Stimulated activated CD4-positive, alpha-beta T cell treated with anti-CD3 and anti-CD28 coated beads, Interleukin-15, amount 100 ng/mL, for 24 hours (primary cell): ENCODE results near the gene ITSN1.

Experiments
- DNase-seq: peaks from one replicate; pipeline ENCODE4 v3.0.0-alpha.2; 2020

The ITSN1 gene

DNA sequence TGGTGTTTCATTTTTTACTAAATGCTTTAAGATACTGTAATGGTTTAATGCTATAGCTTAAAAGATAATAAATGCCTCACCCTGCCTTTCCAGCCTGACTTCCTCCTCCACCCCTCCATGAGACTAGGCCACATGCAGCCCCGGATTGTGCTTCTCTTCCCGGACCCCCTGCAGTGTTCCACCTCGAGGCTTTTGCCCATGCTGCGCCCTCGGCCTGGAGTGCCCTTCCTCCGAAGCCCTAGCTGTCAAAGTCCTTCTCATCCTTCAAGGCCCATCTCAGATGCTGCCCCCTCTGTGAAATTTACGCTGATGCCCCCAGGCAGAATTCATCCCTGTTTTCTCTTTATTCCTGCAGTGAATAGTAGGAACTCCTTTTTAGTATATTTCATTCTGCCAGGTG lies 174.8 kb downstream of the ITSN1 start:
- DNase-seq: no peak

DNA sequence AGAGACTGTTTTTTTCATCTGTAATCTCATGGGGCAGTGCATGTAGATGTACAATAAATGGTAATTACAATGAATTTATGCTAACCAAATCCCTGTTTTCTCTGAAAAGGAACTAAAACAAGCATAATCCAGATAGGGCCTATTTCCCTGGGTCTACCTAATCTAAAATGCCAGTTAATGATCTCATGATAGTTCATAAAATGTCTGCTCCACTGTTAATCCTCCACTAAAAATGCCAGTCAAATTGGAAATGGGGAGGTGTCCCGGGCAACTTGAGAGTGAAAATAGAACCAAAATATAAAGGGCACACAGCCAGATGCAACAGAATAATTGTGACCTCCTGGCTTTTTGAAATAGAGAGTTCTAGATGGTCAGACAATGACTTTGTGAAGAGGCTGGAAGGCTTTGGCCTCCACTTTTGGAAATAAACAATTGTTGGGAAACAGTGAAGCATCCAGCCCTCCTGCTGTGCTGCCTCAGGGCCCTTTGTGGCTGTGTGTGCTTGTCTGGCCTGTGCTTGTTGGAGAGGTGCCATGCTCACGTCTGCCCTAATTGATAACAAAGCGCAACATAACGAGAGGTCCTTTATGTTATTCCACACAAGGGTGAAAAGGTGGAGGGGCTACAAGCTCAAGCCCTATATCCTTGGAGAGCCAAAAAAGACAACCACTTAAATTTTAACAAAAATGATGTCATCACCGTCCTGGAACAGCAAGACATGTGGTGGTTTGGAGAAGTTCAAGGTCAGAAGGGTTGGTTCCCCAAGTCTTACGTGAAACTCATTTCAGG lies 175.6 kb downstream of the ITSN1 start:
- DNase-seq: no peak

DNA sequence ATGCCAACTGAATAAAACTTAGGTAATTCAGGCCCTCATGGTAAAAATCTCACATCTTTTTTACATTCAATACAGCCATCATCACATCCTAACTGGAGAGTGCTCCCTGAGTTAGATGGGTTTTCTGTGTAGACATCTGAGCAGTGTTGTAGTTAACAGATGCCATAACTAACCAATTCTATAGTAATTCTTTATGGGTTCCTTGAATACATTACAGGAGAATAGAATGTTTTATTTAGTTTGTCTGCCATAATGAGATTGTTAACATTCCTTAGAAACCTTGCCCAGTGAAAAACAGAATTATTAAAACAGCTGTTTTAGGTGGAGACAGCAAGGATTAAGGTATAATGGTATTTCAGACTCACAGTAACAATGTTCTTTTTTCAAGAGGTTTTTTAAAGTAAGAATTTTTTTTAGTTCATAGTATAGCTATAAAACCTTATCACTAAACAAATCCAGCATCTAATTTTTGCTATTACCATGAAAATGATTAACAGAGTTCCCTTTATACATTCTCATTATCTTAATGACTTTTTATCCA lies 178.0 kb downstream of the ITSN1 start:
- no peak for DNase-seq

DNA sequence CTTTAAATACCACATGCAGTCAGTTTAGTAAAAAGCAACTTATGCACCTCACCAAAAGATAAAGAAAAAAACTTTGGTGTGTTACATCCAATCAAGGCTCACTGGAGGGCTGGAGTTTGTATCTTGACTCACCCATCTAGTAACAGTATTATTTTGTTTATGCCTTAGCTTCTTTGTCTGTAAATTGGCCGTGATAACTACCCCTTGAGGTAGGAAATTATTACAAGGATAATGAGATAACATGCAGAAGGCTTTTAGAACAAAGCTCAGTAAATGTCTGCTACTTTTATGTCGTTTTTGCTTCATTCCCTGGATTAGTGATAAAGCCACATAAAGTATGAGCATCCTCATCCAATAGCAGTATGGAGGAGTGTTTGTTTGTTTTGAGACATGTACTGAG lies 178.5 kb downstream of the ITSN1 start:
- DNase-seq: no peak

DNA sequence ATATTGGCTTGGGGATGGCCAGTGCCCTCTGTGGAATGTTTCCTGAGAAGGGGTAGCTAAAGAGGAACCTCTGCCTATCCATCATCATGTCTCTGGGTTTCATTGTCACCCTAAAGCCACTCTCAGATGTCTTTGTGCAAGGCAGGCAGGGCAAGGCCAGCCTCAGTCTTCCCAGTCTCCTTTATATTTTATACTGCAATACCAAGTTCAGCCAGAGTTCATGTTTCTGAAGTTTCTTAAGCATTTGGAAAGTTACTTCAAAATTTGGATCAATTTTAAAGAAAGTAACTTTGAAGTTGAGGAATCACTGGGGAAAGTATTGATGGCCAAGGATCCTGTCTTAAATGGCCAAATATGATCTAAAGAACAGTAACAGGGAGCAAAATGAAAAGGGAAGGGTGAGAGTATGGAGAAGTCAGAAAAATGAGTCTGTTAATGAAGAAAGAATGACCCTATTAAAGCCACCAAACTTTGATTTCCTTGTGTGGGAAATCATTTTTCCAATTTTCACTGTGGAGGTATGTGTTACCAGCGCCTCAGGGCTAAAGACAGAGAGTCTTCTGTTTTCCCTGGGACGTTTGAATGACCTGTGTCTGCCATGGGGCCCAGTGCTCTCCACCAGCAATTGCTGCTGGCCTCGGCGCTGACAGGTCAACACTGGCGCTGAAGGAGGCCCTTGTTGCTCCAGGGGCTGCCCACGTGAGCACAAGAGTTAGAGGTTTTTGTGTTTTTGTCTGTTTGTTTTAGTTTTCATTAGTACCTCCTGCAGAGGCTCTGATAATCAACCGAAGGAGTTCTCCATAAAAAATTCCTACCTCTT lies 179.4 kb downstream of the ITSN1 start:
- no peak for DNase-seq

DNA sequence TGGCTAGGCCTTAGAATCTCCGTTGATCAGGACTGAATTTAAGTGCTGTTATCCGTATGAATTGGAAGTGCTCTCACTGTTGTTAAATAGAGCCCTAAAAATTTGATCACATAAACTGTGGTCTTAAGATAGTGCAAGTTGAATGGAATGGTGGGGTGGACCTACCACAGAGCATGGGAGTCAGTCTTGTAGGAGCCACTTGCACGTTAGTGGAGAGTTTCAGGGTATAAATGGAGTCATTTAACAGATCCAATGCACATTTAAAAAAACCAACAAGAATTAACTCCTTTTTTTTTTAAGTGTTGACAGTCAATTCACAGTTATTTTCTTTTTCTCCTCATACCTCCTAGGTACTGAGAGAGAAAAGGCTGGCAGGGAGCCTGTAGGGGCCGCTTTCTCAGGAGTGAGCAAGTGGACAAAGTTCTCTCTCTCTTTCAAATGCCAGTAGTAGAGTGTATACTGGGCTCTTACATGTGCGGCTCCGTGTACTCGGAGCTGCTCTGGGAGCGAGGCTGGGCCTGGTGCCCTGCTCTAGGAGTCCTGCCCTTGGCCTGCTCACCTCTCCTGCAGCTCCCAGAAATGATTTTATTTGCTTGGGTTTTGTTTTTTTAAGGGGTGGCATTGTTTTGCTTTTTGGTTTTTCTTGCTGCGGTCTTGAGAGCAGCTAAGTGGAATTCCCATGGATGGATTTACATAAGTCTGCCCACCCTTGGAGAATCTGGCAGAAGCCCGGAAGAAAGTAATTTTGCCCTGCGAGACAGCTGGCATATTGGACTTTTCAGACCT lies 182.0 kb downstream of the ITSN1 start:
- DNase-seq: no peak

DNA sequence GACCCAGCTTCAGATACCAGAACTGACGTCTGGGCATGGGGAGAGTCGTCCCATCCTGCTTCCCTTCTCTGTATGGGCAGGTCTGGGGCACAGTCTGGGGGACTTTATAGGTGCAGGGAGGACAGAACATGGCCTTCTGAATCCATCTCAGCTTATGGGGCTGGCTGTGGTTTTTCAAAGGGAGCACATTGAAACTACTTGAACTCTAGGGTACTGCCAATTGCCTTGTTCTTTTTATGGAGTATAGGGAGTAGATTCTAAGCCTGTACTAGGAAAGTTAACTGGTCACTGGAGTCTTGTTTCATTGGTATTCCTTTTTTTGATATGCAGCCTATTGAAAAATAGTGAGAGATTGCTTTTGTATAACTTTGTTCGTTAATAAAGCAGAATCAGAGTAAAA lies 183.1 kb downstream of the ITSN1 start:
- no peak for DNase-seq

DNA sequence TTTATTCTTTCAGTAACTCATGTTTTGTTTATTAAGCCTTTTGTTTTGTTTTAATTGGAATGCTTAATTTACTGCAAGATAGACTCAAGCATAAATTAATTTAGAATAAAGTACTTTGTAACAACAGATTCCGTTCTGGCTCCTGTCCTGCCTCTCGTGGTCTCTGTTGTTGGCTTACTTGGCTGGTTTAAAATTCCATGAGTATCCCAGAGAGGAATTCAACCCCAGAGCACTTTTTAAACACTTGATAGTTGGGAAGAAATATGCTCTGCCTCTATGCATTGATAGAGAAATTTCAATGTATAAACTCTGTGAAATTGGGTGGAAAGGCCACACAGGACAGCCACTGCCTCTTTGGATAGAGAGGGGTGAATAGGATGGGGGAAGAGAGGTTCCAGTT lies 183.6 kb downstream of the ITSN1 start:
- no peak for DNase-seq

DNA sequence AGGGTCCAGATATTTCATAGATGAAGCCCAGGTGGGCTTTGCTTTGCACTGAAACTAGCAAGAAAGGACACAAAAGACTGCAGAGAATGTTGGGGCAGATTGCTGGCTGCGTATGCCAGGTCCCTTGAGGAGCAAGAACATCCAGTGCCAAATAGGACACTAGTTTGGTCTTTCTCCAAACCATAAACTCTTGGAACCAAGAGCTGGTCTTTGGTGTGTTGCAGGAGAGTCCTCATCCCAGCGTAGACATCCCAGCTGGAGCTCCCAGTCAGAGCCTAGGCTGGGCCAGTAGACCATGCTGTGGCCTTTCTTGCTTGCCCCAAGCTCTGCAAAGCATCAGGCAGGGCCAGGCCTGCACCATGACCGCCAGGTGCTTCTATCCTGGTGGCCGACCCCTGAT lies 185.8 kb downstream of the ITSN1 start:
- DNase-seq: no peak

DNA sequence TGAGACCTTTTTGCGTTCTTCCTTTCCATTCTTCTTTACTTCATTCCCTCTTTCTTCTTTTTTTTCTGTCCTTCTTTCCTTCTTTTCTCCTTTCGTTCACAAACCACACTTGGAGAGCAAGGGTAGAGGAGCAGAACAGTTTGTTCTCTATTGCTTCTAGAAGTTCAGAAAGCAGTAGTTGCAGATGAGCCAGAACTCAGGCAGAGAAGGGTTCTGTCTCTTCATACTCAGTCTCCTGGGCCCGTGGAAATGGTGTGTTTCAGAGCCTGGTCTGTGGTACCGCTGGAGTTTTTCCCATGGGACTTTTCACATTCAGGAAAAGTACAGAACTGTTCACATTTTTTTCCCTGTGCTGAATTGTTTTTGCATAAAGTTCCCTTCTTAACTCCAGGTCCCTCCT lies 186.3 kb downstream of the ITSN1 start:
- DNase-seq: no peak

DNA sequence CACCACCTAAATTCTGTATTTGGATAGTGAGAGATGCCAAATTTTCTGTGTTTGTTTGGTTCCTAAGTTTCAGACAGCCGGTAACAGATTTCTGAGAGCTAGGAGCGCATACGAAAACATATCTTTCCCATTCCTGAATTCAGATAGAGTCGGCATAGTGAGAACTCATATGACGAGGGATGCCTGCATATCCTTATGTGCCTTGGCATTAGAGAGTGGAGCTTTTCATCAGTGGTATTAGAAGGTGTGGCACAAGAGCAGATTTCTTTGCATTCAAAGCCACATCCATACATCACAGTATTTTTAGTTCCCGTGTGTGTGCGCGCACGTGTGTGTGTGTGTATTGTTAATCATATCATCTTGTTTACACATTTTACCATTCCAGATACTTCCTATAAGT lies 187.5 kb downstream of the ITSN1 start:
- no peak for DNase-seq

DNA sequence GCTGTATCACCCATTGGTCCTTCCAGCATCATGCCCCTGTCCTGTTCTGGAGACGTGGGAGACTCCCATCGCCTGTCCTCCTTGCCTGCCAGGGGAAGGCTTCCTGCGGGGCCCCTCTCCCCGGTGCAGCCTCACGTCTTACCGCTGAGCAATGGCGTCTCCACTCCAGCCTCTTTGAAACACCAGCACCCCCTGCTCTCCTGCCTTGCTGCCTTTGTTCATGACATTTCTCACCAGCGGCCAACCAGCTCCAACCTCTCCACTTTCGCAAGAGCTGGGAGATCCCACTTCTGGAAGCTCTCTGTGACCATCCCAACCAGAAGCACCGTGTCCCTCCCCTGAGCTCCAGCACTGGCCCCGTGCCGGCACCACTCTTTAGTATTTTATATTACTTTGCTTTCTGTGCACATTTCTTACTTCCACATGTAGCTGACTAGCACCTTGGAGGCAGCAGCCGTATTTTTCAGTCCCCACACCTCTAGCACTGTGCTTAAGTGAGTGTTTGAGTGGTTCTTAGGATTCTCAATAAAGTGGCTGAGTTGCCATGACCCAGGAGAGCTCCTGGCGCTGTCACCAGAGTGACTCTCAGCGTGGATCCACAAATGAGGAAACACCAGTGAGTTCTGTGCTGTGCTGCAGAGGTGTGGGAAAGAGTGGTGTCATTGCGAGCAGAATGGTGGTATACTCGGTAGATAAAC lies 189.8 kb downstream of the ITSN1 start:
- no peak for DNase-seq

DNA sequence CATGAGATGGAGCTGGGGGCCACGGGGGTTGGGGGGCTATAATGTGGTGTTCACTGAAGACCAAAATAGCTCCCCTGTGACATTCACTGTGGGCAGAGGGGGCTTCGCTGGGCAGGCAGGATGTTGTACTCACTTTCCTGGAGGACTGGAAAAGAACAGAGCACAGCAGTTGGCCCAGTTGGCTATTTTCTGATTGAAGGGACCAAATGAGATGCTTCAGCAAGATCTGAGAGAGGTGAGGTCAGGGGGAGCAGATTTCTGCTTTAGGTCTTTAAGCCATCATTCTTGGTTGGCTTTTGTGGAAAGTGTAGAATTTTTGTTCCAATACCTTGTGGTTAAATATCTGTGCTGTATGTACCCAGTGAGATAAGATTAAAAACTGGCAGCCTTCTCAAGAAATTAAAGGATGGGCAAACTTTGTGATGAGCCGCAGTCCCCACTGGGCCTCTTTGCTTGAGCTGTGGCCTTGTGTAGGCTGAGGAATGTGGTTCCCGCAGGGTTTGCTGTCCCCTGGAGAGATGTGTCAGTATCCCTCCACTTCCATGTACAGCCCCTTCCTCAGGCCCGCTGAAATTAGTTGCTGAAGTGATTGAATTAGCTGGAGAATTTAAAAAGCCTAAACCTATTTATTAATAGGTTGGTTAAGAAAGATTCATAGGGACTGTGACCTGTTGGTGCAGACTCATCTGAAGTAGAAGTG lies 192.7 kb downstream of the ITSN1 start:
- no peak for DNase-seq

DNA sequence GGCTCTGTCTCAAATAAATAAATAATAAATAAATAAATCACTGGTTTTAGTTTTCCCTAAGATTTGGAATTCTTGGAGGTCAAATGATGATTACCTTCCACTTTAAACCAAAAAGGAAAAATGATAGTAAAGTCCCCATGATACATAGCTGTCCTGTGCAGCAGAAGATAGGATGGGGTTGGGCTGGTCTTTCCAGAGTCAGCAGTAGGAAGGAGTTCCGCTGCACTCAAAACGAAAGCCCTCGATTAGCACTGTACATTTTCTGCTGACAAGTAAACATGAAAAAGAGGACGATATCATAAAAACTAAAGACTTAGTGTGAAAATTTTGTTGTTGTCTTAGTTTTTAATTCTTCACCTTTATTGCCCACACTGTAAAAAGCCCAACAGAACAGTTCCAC lies 193.6 kb downstream of the ITSN1 start:
- DNase-seq: no peak

DNA sequence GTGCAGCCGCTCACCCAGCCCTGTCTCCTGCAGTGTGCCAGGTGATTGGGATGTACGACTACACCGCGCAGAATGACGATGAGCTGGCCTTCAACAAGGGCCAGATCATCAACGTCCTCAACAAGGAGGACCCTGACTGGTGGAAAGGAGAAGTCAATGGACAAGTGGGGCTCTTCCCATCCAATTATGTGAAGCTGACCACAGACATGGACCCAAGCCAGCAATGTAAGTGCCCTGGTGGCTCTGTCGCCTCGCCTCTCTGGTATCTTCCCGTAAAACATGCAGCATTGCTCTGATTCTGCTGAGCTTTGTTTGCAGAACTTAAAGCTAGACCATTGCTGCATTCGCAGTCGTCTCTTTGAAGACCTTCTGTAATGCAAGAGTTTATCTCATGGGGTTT lies 194.1 kb downstream of the ITSN1 start:
- DNase-seq: no peak

DNA sequence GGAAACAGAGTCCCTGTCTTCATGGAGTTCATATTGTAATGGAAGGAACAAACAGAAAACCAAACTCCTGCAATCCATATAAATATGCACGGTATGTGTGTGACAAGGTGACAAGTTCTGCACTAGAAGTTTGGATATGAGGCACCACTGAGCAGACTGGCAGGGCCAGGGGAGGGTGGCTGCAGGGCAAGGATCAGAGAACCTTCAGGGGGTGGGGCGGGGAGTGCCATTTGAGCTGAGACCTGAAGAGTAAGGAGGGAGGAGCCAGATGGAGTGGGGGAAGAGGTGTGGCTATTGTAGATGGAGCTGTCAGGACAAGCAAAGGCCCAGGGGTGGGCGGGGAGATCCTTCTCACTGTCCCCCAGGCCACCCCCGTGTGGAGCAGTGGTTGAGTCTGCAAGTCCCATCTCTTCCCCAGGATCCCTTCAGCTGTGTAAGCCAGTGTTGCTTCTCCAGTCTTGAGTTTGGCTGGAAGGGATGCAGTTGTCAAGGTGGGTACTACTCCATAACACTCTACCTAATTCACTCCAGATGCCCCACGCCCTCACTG lies 196.9 kb downstream of the ITSN1 start:
- no peak for DNase-seq

DNA sequence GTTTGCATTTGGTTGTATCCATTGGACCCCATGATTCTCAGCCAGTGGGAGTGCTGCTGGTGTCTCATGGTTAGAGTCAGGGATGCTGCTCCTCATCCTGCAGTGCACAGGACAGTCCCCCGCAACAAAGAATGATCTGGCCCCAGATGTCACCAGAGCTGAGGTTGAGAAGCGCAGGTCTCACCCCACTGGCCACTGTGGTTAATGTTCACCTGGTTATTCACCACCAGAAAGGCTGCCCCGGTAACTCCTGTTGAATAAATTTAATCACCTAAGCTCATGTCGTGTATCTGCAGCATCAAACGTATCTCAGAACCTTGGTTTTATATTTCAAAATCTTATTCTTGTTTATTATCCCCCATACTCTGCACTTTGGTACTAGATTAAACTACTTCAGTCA lies 197.5 kb downstream of the ITSN1 start:
- no peak for DNase-seq

DNA sequence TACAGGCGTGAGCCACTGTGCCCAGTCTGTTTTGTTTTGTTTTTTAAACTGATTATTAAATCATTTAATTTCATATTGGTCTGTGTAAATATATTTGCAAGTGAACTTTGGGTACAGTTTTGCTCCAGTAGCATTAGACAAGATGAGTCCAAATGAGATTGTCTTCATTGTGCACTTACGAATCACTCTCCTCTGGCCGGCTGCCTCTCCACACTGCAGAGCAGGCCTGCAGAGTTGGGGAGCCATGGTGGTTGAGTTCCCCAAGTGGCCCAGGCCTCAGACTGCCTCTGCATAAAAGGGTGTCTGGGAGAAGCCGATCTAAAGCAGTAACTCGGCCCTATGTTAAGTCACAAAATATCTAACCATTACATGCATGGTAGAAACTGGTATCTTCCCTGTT lies 198.5 kb downstream of the ITSN1 start:
- no peak for DNase-seq

DNA sequence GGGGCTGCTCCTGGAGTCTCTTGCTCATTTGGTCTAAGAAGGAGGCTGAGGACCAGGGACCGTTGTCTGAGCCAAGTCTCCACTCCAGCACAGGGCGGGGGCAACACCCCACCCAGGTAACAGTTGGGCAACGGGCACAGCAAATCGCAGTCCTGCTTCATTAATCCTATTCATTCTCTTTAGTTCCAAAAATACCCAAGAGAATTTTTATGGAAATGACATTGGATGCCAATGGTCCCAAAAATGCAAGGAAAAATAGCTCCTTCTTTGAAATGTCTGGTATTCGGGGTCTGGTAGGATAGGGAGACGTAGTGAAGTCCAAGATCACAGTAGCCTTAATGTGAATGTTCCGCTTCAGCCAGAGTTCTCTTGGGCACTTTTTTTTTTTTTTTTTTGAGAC lies 199.3 kb downstream of the ITSN1 start:
- DNase-seq: no peak

DNA sequence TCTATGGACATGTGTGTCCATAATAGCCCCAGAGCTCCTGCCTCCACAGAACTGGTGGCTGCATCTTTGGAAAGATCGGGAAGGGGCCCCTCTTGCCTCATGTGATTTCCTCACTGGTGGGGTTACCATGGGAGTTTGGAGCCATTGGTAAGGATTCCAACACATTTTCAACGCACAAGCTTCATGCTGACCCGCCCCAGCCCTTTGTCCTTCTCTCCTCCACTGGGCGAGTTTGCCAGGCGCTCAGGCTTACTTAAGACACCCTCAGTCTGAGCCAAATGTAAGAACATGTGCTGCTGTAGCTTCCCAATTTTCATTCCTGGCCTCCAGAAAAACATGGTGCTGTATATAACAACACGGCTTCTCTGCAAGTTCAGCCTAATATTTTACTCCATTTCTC lies 200.9 kb downstream of the ITSN1 start:
- DNase-seq: no peak

DNA sequence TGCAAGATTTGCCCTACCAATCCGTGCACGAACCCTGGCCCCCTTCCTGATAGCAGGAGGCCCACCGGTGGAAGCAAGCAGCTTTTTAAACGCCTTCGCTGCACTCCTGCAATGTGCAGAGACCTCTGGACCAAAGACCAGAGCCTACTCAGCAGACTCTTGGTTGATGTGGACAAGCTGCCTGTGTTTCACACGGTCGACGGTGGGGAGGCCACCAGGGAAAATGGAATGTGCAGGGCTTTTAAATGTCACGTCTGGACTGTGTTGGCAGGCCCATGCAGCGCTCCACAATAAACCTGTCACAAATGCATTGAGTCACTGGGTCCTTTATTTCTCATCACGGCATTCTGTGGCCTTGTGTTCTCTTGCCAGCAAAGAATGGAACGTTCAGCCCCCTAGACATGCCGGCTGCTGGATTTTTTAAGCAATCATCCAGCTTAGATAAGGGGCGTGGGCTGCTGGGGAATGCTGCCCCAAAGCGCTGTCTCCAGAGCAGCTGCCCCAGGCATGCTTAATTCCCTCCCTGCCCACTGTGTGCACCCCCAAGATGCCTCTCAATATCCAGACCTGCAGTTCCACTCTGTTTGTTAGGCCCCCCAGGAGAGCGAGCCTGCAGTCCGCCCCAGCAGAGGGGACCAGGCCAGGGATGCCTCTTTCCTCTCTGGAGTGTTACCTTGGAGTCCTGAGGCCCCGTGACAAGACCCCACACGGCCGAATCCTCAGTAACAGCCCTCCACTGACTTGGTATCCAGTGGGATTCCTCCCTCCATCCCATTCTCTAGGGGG lies 202.0 kb downstream of the ITSN1 start:
- no peak for DNase-seq
